Panc1 (cell line): ENCODE results near the gene TRIM59. TPM values are rescaled to one million over a fixed set of nuclear protein-coding genes. Genes with fewer than 3 reads are reported as not detected.

ENCODE experiments used
- ATAC-seq: fragments of 200-7000 bp; cut with Tn5 transposase; 2 replicates; pipeline ENCODE4 v1.9.1; 2020; ENCODE audit warnings: mild to moderate bottlenecking, moderate library complexity
- BruUV-seq: library from RNA; stranded (reverse); fragments of 400-500 nt; replicated peaks from 2 replicates; lab custom pipeline; 2021; lab: Mats Ljungman, UMichigan
- CTCF ChIA-PET: fragments of 300-600 bp; sonication (Branson Sonifier 250); formaldehyde crosslinking; loops from one replicate; lab custom pipeline; 2022; ENCODE audit warnings: antibody characterized with exemption; lab: Charles Lee
- POLR2A ChIA-PET: fragments of 300-600 bp; sonication (Branson Sonifier 250); formaldehyde crosslinking; loops from one replicate; lab custom pipeline; 2022; ENCODE audit warnings: antibody characterized with exemption; lab: Charles Lee
- DNase-seq: peaks from one replicate; pipeline ENCODE4 v3.0.0-alpha.2; 2010; ENCODE audit warnings: low read depth, low spot score
- H3K27ac ChIP-seq: 2 replicates; pipeline ENCODE4 v1.5.1; 2011; ENCODE audit warnings: mild to moderate bottlenecking, low read length, inconsistent platforms
- H3K27me3 ChIP-seq: fragments of 200-500 bp; sonication (Bioruptor generic); 2 replicates; pipeline ENCODE4 v1.6.0; 2014; ENCODE audit warnings: low read length, inconsistent platforms; ENCODE audit not compliant: control insufficient read depth, insufficient read depth
- H3K36me3 ChIP-seq: fragments of 200-500 bp; sonication (Bioruptor generic); 2 replicates; pipeline ENCODE4 v1.5.1; 2014; ENCODE audit warnings: inconsistent platforms, mild to moderate bottlenecking, low read length, moderate library complexity; ENCODE audit not compliant: control insufficient read depth, insufficient read depth
- H3K4me1 ChIP-seq: 2 replicates; pipeline ENCODE4 v1.5.1; 2011; ENCODE audit warnings: inconsistent platforms, mild to moderate bottlenecking, low read length, moderate library complexity; ENCODE audit not compliant: control insufficient read depth, insufficient read depth
- H3K4me3 ChIP-seq, 2 experiments: 2 replicates each; pipeline ENCODE4 v1.5.1; 2011 to 2012; ENCODE audit warnings: low read depth in 2 of 2, low read length in 2 of 2, mild to moderate bottlenecking in 2 of 2, inconsistent platforms in 1 of 2, moderate library complexity in 1 of 2
- H3K9me3 ChIP-seq: fragments of 200-500 bp; sonication (Bioruptor generic); 2 replicates; pipeline ENCODE4 v1.5.1; 2014; ENCODE audit warnings: low read depth, mild to moderate bottlenecking, inconsistent platforms, low read length, moderate library complexity; ENCODE audit not compliant: control insufficient read depth, insufficient read depth
- CTCF ChIP-seq: fragments of 450-650 bp; IDR thresholded peaks from 2 replicates; pipeline ENCODE4 v1.5.1; 2017; ENCODE audit warnings: mild to moderate bottlenecking
- POLR2AphosphoS5 ChIP-seq: IDR thresholded peaks from 2 replicates; pipeline ENCODE4 v1.6.1; 2012; ENCODE audit warnings: mild to moderate bottlenecking, low read depth, low read length, moderate library complexity
- REST ChIP-seq, 2 experiments: IDR thresholded peaks; 2 replicates each; pipeline ENCODE4 v1.6.1; 2011 to 2012; ENCODE audit warnings: low read depth in 2 of 2, control low read depth in 1 of 2, low read length in 1 of 2, mild to moderate bottlenecking in 1 of 2, moderate library complexity in 1 of 2; ENCODE audit not compliant: insufficient read depth in 1 of 2
- SIN3A ChIP-seq: IDR thresholded peaks from 2 replicates; pipeline ENCODE4 v1.6.1; 2012; ENCODE audit warnings: low read depth, mild to moderate bottlenecking, low read length, moderate library complexity, borderline replicate concordance; ENCODE audit not compliant: insufficient read depth
- TCF7L2 ChIP-seq: IDR thresholded peaks from 2 replicates; pipeline ENCODE4 v1.6.1; 2011; ENCODE audit warnings: mild to moderate bottlenecking, low read depth, low read length, inconsistent platforms
- in situ Hi-C: cut with HindIII; loops from 2 replicates; pipeline ENCODE4 v1.10.0; 2016; ENCODE audit warnings: low sequenced_read_pairs, low pct_unique_long_range_greater_than_20kb
- intact Hi-C: fragments of 100-400 bp; cut with micrococcal nuclease; formaldehyde crosslinking; loops from one replicate; pipeline ENCODE4 v1.10.0; 2022; ENCODE audit not compliant: unreplicated experiment
- total RNA-seq: library from RNA; stranded (reverse); gene quantifications from one replicate; pipeline ENCODE4 v1.2.1, GENCODE V29; 2021; ENCODE audit not compliant: unreplicated experiment

Gene TRIM59
- total RNA-seq, 1 experiment from 2014 or later = 27.9 TPM

DNA sequence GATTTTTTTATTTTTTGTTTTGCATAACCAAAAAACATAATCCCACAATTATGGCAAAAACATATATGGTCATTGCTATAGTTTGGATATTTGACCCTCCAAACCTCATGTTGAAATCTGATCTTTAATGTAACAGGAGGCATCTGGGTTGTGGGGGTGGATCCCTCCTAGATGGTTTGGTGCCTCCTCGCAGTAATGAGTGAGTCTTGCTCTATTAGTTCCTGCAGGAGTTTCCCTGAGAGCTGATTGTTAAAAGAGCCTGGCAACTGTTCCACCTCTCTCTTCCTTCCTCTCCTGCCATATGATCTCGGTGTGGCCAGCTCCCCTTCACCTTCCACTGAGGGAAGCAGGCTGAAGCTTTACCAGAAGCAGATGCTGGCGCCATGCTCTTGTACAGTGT is 33.2 kb upstream of the TRIM59 start:
- no peaks in the 10 kb centered on the region for H3K36me3 ChIP-seq
- no TSS peak for BruUV-seq
- intact Hi-C loops = no loop called here
- H3K27ac ChIP-seq = no peak overlapping the region
- TF ChIP-seq POLR2AphosphoS5 (no peak), CTCF (no peak), SIN3A (no peak), REST (IDR thresholded peaks at IDR 0.05; ENCODE audit: insufficient read depth in 1 of 2, low read depth in 2 of 2, low read length in 1 of 2) (no peak), TCF7L2 (no peak)
- in situ Hi-C loops = no loop called here
- POLR2A ChIA-PET = no interaction called here
- H3K4me1 ChIP-seq = 0 out of 2 replicates have a peak, but pooled peaks cover 3% of the 10 kb centered on the region
- H3K4me3 ChIP-seq = no peak overlapping the region
- no peaks in the 10 kb centered on the region for H3K9me3 ChIP-seq
- DNase-seq = no peak
- no peaks in the 10 kb centered on the region for H3K27me3 ChIP-seq
- CTCF ChIA-PET = no interaction called here
- ATAC-seq = no peak

- intact Hi-C loops (no loop called here), in situ Hi-C loops (no loop called here)
- Histone ChIP-seq H3K27me3 (no peaks in the 10 kb centered on the region), H3K27ac (no peak overlapping the region), H3K4me1 (0 out of 2 replicates have a peak, but pooled peaks cover 3% of the 10 kb centered on the region), H3K36me3 (no peaks in the 10 kb centered on the region), H3K4me3 (no peak overlapping the region), H3K9me3 (no peaks in the 10 kb centered on the region)
- CTCF ChIA-PET = no interaction called here
- POLR2A ChIA-PET = interaction anchor here (0.5 to 0.6 kb wide), 2 partner anchors 24 to 365 kb away, joined by 3 to 6 read pairs; no protein-coding TSS in a partner anchor
- no peak for ATAC-seq
- TF ChIP-seq TCF7L2 (no peak), REST (IDR thresholded peaks at IDR 0.05; ENCODE audit: insufficient read depth in 1 of 2, low read depth in 2 of 2, low read length in 1 of 2) (no peak), CTCF (no peak), POLR2AphosphoS5 (no peak), SIN3A (no peak)
- no peak for DNase-seq
- no TSS peak for BruUV-seq
These were observed 32.3 kb upstream of the TRIM59 start for GRCh38 chr3:160481856-160482255.
